ENCODE results near the gene PAFAH1B1. TPM values are rescaled to one million over a fixed set of nuclear protein-coding genes. Genes with fewer than 3 reads are reported as not detected.

The PAFAH1B1 gene
- polyA plus RNA-seq, 2 of the 4 experiments (the other 2 are of a cell fraction) = 122 to 197 TPM

- FAIRE-seq (no peak), DNase-seq (ENCODE audit: low read depth in 1 of 2, low spot score in 1 of 2) (no peak), ATAC-seq (no peak)
- TF ChIP-seq KDM5A (IDR thresholded peaks at IDR 0.05) = no peak
- TF ChIP-seq NR3C1 (IDR thresholded peaks at IDR 0.05) = no peak
- no peak for TF ChIP-seq MYC (IDR thresholded peaks at IDR 0.05; ENCODE audit: borderline replicate concordance, low read length)
- TF ChIP-seq CHD2 (IDR thresholded peaks at IDR 0.05; ENCODE audit: low read length, partially characterized antibody) = no peak
- TF ChIP-seq SMC3 (IDR thresholded peaks at IDR 0.05) = no peak
- no peak for TF ChIP-seq RAD21 (conservative IDR thresholded peaks at IDR 0.05 in 1 of 2, IDR thresholded peaks at IDR 0.05 in 1 of 2)
- no peak for TF ChIP-seq HEYL (CRISPR knock-in tag; IDR thresholded peaks at IDR 0.05)
- TF ChIP-seq PBX3 (IDR thresholded peaks at IDR 0.05) = no peak
- TF ChIP-seq MAFK (IDR thresholded peaks at IDR 0.05; ENCODE audit: partially characterized antibody) = no peak
- no peak for TF ChIP-seq MAX (IDR thresholded peaks at IDR 0.05)
- TF ChIP-seq POLR2AphosphoS2 (conservative IDR thresholded peaks at IDR 0.05; ENCODE audit: low read length) = no peak
- no peak for TF ChIP-seq ESRRA (IDR thresholded peaks at IDR 0.05; ENCODE audit: borderline replicate concordance, low read length)
- no peak for TF ChIP-seq TP53 (CRISPR knock-in tag; IDR thresholded peaks at IDR 0.05)
- TF ChIP-seq JUNB (IDR thresholded peaks at IDR 0.05) = no peak
- no peak for TF ChIP-seq CEBPB (IDR thresholded peaks at IDR 0.05)
- no peak for TF ChIP-seq MAZ (IDR thresholded peaks at IDR 0.05; ENCODE audit: borderline replicate concordance, low read depth, low read length)
- TF ChIP-seq EP300 (IDR thresholded peaks at IDR 0.05) = no peak
- no peak for TF ChIP-seq GATA3 (IDR thresholded peaks at IDR 0.05; ENCODE audit: borderline replicate concordance)
- TF ChIP-seq HDAC2 (IDR thresholded peaks at IDR 0.05) = no peak
- TF ChIP-seq FOSB (CRISPR knock-in tag; IDR thresholded peaks at IDR 0.05) = no peak
- 65% methylated on average over 4 of the region's 4 CpGs for WGBS (ENCODE audit: missing lambda C conversion rate)
- Histone ChIP-seq H3K4me2 (no peak overlapping the region), H3K4me1 (no peaks in the 10 kb centered on the region), H3K27ac (no peak overlapping the region), H3K4me3 (no peak overlapping the region), H3K9me3 (0 out of 3 replicates have a peak, but pooled peaks cover 4% of the 10 kb centered on the region)
- POLR2A ChIA-PET = no interaction called here
- CTCF ChIA-PET = interaction anchor here (1.1 to 1.4 kb wide), 3 partner anchors 12 to 129 kb away, joined by 4 read pairs; no protein-coding TSS in a partner anchor
These were observed 126.4 kb downstream of the PAFAH1B1 start for GRCh38 chr17:2719861-2720260.

GRCh38 chr17:2721603-2722002, 128.1 kb downstream of the PAFAH1B1 start:
- no peak for DNase-seq (ENCODE audit: low read depth in 1 of 2, low spot score in 1 of 2)
- POLR2A ChIA-PET = no interaction called here
- Histone ChIP-seq H3K4me1 (no peaks in the 10 kb centered on the region), H3K9me3 (0 out of 3 replicates have a peak, but pooled peaks cover 4% of the 10 kb centered on the region), H3K27ac (no peak overlapping the region), H3K4me3 (no peak overlapping the region), H3K4me2 (no peak overlapping the region)
- ATAC-seq = no peak; a peak in 1 of 6 replicates
- CTCF ChIA-PET = interaction anchor here (1.0 to 2.1 kb wide), 5 partner anchors 9 to 291 kb away, joined by 3 to 6 read pairs (median 4); no protein-coding TSS in a partner anchor
- FAIRE-seq = no peak
- TF ChIP-seq CHD2 (IDR thresholded peaks at IDR 0.05; ENCODE audit: low read length, partially characterized antibody) (no peak), ZSCAN20 (CRISPR knock-in tag; IDR thresholded peaks at IDR 0.05) (no peak), JUNB (IDR thresholded peaks at IDR 0.05) (no peak), HMGXB4 (CRISPR knock-in tag; IDR thresholded peaks at IDR 0.05; ENCODE audit: borderline replicate concordance) (no peak), EHF (CRISPR knock-in tag; IDR thresholded peaks at IDR 0.05) (no peak), POLR2A (IDR thresholded peaks at IDR 0.05; ENCODE audit: low read length) (no peak), CBX2 (IDR thresholded peaks at IDR 0.05; ENCODE audit: borderline replicate concordance, low read depth) (no peak), SREBF2 (IDR thresholded peaks at IDR 0.05) (no peak), ZC3H11A (IDR thresholded peaks at IDR 0.05) (no peak), JUN (IDR thresholded peaks at IDR 0.05) (no peak), MAX (IDR thresholded peaks at IDR 0.05) (no peak), POLR2AphosphoS2 (conservative IDR thresholded peaks at IDR 0.05; ENCODE audit: low read length) (no peak), KDM1A (IDR thresholded peaks at IDR 0.05; ENCODE audit: low read depth) (no peak), ESRRA (IDR thresholded peaks at IDR 0.05; ENCODE audit: borderline replicate concordance, low read length) (no peak), HOXB13 (CRISPR knock-in tag; IDR thresholded peaks at IDR 0.05; ENCODE audit: low read depth) (no peak), NPAS2 (CRISPR knock-in tag; IDR thresholded peaks at IDR 0.05; ENCODE audit: borderline replicate concordance) (no peak)
- 52% methylated on average over 3 of the region's 4 CpGs for WGBS (ENCODE audit: missing lambda C conversion rate)
